ENCODE measurements around the gene PPFIBP1.

Gene PPFIBP1

GRCh38 chr12:27513155-27513824 lies 10.7 kb upstream of the PPFIBP1 start:
- DNase-seq, result no peak

- DNase-seq, result no peak
Observed at GRCh38 chr12:27515671-27516070, 8.3 kb upstream of the PPFIBP1 start.

DNA sequence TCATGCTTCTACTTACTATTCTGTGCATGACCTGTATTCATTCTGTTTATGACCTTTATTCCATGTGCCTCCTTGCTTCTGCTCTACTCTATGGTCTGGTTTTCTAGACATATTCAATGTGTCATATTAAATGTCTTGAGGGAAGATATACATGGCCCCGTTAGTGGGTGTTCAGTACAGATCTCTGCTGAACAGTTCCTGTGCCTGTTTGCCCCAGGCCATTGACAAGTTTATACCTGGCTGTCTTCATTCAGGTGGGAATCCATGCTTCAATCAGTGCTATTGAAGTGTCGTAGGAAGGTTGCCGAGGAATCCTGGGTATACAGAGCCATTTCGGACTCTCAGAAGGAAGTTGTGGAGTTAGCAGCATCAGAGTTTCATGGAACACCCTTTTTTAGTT lies 7.4 kb upstream of the PPFIBP1 start:
- DNase-seq, result no peak

DNA sequence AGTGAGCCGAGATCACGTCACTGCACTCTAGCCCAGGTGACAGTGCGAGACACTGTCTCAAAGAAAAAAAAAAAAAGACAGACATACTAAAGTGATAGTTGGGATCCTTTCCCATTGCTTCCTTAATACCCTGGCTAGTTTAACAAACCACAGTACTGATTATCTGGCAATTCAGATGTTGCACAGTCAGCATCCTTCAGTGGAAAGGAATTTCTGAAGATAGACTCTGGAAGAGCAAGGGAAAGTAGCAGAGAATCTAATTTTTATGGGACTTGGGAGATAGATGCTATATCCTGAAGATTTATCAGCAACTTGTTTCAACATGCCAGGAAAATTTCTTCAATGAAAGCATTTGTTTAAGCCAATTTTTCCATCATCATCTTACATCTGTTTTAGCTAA lies 6.5 kb upstream of the PPFIBP1 start:
- DNase-seq, result no peak

DNA sequence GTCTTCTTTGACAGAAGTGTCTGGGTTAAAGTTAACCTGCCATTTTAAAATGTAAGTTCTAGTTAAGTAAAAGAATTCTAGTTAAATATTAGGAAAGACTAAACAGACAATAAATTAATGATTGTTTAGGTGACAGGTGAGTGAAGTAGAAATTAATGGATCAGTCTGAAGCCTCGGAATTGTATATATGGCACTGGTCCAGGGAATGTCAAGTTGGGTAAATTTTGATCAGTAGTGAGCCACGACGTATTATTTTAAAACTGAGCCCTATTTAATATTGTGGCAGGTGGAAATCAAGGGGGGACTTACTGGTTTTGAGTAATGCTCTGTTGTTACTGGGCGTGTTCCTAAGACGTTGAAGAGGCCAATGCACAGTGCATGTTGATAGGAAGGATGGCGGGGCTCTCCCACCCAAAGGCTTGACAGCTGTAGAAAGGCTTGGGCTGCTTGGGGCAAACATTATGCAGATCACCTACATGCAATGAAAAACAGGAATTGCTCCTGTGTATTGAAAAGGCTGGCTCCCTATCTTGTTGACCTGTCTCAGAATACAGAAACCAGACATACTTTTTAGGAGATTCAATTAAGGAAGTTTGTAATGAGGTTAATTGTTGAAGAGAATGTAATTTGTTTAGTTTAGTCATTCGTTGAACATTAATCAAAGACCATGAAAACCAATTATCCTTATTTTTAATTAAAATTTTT lies 5.9 kb upstream of the PPFIBP1 start:
- DNase-seq, result no peak

GRCh38 chr12:27521066-27521465 lies 2.9 kb upstream of the PPFIBP1 start:
- DNase-seq, result no peak

DNA sequence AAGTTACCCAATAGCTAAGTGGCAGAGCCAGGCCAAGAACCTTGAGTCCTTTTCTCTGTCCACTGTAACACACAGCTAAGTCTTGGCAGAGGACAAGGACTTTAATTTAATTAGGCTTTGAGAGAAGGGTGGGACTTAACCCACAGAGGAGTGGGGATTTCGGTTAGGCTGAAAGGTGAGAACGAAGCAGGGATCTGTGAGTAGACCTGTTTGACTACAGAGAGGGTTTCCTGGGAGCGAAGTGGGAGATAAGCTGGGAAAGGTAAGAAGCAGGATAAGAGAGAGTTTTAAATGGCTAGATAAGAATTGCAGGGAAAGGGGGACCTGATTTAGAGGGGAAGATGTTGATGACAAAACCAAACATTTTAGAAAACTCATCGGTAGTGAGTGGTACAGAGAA lies 2.0 kb upstream of the PPFIBP1 start:
- no peak for DNase-seq

GRCh38 chr12:27523305-27523641 lies 733 bp upstream of the PPFIBP1 start:
- DNase-seq, result peak; percentile 45

GRCh38 chr12:27524494-27524835 lies 459 bp downstream of the PPFIBP1 start:
- DNase-seq, result no peak

DNA sequence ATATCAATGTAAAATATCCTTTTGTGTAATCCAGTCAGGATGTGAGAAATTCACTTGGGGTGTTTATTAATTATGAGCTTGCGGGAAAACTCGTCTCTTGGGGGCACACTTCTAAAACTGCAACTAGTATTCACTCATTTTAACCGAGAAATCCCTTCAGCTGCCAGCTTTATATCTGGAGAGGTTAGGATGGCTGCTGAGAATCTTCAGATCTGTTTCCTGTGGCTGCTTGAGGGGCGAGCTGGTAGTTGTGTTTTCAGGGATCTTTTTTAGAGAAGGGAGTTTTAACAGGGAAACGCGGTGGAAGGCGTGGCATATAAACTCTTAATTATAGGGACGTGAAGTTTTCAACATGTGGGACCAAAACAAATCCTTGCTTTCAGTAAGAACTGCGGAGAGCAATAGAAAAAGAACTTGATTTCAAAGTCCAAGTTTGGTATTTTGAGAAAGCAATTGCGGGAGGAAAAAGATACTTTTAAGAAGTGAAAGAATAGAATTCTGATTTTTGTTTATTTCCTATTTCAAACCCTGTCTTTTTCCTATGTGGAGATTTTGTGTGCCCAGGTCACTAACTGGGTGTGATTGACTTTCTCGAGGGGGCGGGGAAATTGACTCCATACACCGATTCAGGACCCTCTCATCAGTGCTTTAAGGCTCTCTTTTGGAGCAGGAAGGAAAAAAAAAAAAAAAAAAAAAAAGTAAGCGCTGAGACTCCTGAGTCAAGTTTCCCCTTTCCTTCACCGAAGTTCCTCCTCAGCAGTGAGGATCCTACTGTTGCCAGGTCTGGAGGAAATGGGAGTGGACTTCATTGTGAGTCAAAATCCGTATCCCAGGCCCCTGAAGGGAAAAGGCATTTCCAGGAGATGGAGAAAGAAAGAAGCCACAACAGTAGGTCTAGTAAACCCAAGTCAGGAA lies 1.1 kb downstream of the PPFIBP1 start:
- peak; percentile 35 for DNase-seq

DNA sequence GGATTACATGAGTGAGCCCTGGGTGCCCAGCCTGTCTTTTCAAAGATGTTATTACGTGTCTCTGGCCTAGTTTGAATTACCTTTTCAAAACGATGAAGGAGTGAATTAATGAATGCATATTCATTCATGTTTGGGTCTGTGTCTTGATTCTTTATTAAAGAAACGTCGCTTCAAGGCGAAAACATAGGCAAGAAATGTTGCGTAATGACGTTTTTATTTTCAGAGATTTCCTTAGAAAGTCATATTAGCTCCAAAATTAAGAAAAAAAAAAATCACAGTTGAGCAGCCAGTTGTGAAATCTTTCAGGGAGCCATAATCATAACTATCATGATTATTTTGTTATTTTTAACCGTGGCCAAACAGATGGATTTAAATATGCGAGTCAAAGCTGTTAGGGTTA lies 3.5 kb downstream of the PPFIBP1 start:
- no peak for DNase-seq

GRCh38 chr12:27528788-27529187 lies 4.8 kb downstream of the PPFIBP1 start:
- DNase-seq, result no peak

DNA sequence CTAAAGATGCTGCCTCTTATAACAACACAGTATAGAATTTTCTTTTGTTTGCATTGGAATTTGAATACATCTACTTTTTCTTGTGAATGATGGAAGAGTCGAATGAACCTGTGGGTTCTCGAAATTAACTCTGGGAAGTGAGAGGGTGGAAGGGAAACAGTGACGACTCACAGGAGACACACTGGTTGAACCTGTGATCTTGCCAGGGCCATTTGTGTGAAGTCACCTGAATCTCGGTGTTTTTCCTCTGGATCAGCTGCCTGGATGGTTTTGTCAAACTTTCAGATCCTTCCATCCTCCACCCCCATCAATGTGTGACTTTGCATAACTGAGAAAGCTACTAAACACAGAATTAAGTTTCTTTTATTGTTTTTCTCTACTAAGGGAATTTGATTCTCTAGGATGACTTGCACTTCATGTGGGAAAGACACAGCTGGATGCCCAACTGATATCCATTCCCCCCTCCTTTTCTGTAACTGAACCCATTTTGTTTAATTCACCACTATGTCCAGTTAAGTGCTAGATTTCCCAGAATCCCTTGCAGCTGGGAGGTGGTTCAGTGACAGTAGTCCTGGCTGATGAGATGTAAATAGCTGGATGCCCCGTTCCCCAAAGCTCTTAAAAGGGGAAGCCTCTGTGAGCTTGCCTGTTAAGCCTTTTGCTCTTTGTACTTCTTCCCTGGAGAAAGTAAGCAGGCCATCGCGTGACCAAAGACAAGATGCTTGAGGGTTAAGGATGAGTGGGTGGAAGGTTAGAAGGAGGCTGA lies 6.3 kb downstream of the PPFIBP1 start:
- no peak for DNase-seq

DNA sequence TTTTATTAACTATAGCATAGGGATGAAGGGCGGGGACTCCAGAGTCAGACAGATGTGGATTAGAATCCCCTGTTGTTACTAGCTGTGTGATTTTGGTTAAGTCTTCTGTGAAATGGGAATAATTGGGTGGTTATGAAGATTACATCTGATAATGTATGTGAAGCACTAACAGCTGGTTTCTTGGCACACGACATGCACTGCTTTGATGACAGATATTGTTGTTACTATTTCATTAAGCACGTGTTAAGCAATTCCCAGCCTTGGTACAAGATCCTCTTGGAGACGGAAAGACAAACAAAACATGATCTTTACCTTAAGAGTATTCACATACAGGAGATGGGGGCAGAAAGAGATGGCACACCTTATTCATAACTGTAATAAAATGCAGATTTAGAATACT lies 7.9 kb downstream of the PPFIBP1 start:
- no peak for DNase-seq

GRCh38 chr12:27534060-27534764 lies 10.2 kb downstream of the PPFIBP1 start:
- DNase-seq, result no peak

DNA sequence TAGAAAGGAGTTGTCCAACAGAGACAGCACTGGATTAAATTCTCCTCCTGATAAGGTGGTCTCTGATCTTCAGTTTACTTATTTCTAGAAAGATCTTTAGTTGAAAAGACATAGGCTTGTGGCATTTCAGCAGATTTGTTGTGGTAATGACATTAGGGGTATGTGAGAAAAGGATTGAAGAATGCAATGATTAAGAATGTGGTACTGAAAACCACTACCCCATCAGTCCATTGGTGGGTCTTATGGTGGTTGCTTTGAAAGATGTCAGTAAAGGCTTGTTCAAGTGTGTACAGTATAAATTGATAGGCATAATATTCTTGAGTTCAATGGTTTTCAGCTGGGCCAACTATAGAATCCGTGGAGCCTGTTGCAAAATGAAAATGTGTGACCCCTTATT lies 10.8 kb downstream of the PPFIBP1 start:
- no peak for DNase-seq

- DNase-seq, result no peak
Observed at GRCh38 chr12:27535318-27535717, 11.3 kb downstream of the PPFIBP1 start.

DNA sequence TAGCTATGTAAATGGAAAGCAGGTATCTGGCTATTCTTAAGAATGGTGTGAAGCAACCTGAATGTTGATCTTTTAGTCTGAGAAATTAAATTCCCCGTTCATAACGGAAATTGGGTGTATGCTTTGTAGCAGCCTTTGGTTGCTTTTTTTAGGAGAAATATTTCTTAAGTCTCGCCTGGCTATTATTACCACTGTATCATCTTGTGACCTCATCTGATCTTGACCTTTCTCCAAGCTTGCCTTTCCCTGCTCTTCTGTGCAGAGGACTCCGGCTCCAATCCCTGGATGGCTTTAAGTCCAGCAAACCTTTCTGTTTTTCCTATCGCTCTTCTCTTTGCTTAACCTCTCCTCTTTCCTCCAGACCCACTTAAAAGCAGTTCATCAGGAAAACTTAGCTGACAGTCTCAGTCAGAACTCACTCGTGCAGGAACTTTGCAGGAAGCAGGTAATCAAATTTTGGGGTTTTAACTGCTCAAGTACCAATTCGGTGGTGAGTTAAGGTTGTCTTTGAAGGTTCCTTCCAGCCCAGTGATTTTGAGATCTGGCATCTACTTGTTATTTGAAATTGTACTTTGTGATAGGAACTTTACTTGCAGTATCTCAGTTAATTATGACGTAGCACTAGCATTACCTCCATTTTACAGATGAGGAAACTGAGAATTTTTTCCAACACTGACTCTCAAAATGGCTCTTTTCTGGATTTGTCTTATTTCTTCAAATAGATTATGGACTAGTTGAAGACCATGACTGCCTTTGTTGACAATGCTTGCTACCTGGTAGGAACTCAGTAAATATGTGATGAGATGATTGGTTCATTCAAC lies 14.1 kb downstream of the PPFIBP1 start:
- DNase-seq, result no peak

- DNase-seq, result no peak
Observed at GRCh38 chr12:27539191-27539631, 15.2 kb downstream of the PPFIBP1 start.

- no peak for DNase-seq
Observed at GRCh38 chr12:27541031-27541719, 17.2 kb downstream of the PPFIBP1 start.

DNA sequence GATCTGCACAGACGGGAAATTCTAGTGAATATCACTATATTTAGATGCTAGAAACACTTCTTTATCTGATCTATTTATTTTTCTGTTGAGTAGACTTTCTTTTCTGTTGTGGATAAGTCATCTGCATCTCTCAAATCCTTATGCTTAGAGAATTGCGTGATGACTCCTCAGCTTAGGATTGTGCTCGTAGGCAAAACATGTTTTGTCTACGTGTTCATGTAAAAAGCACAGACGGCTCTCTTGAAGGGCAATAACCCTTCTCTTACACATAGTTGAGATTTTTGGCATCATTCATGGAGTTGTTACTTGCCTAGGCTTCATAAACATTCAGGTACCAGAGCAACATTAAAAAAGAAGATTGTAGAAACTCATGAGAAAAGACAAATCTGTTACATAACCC lies 18.6 kb downstream of the PPFIBP1 start:
- no peak for DNase-seq
